OCI-LY7 (cell line): Measurements from ENCODE around the gene SPG7.
"Not testable (repeated sequence)": the region's sequence is repeated elsewhere in the genome, so short reads cannot be mapped to it uniquely, and the experiment has no call there.

Experiments used
- EZH2phosphoT487 ChIP-seq: fragments of 200-600 bp; sonication (generic); IDR thresholded peaks from 2 replicates; pipeline ENCODE4 v1.6.1; 2018; ENCODE audit warnings: low read depth, borderline replicate concordance, mild to moderate bottlenecking, mixed run types, antibody characterized with exemption, low read length, moderate library complexity, mixed read lengths
- TF ChIP-seq, protein P1 (sequence below): fragments of 200-600 bp; sonication (generic); conservative IDR thresholded peaks from 2 replicates; pipeline ENCODE4 v1.5.1; 2014; ENCODE audit warnings: mild to moderate bottlenecking, antibody characterized with exemption, low read length, moderate library complexity, mixed read lengths

GRCh38 chr16:89463312-89463711 is 44.9 kb upstream of the SPG7 start:
- TF ChIP-seq, protein P1, sequence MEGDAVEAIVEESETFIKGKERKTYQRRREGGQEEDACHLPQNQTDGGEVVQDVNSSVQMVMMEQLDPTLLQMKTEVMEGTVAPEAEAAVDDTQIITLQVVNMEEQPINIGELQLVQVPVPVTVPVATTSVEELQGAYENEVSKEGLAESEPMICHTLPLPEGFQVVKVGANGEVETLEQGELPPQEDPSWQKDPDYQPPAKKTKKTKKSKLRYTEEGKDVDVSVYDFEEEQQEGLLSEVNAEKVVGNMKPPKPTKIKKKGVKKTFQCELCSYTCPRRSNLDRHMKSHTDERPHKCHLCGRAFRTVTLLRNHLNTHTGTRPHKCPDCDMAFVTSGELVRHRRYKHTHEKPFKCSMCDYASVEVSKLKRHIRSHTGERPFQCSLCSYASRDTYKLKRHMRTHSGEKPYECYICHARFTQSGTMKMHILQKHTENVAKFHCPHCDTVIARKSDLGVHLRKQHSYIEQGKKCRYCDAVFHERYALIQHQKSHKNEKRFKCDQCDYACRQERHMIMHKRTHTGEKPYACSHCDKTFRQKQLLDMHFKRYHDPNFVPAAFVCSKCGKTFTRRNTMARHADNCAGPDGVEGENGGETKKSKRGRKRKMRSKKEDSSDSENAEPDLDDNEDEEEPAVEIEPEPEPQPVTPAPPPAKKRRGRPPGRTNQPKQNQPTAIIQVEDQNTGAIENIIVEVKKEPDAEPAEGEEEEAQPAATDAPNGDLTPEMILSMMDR = not testable (repeated sequence)
- not testable (repeated sequence) for TF ChIP-seq EZH2phosphoT487
